ENCODE measurements around the gene VSIG10L2.

The VSIG10L2 gene

DNA sequence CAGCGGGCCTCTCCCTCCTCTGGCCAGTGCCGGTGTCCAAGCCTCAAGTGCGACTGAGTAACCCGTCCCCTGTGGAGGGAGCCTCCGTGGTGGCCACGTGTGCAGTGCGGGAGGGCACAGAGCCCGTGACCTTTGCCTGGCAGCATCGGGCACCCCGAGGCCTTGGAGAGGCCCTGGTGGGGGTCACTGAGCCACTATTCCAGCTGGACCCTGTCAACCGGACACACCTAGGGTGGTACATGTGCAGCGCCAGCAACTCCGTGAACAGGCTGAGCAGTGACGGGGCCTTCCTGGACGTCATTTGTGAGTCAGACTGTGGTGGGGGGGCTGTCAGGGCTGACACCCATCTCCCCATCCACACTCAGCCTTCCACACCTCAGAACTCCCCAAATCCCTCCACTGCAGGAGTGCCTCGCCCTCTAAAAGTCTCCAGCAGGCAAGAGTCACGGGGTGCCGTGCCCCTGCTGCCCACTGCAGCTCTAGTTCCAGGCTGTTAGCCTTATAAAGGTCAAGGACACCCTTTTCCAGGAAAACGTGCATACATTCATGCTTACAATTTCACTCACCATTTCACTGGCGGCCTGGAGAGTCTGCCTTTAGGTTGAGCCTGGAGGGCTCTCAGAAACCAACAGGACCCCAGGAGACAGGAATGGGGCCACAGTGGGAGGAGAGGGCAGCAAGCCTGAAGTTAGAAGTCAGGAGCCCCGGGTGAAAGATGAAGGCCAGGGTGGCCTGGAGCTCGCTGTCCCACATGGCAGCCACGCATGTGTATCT lies 2.6 kb downstream of the VSIG10L2 start:
- DNase-seq, result no peak

- DNase-seq, result no peak
Observed at GRCh38 chr11:125949271-125950177, 3.7 kb downstream of the VSIG10L2 start.

DNA sequence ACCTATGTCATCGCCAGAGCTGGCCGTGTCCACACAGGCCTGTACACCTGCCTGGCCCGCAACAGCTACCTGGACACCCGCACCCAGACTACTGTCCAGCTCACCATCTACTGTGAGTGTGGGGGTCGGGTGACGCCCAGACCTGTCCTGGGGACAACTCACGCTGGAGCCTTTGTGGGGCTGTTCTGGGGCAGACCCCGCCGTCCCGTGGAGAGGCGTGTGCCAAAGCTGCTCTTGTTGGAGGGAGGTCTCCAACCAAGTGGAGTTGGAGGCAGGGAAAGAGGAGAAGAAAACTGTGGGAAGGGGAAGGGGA lies 4.3 kb downstream of the VSIG10L2 start:
- DNase-seq, result no peak

DNA sequence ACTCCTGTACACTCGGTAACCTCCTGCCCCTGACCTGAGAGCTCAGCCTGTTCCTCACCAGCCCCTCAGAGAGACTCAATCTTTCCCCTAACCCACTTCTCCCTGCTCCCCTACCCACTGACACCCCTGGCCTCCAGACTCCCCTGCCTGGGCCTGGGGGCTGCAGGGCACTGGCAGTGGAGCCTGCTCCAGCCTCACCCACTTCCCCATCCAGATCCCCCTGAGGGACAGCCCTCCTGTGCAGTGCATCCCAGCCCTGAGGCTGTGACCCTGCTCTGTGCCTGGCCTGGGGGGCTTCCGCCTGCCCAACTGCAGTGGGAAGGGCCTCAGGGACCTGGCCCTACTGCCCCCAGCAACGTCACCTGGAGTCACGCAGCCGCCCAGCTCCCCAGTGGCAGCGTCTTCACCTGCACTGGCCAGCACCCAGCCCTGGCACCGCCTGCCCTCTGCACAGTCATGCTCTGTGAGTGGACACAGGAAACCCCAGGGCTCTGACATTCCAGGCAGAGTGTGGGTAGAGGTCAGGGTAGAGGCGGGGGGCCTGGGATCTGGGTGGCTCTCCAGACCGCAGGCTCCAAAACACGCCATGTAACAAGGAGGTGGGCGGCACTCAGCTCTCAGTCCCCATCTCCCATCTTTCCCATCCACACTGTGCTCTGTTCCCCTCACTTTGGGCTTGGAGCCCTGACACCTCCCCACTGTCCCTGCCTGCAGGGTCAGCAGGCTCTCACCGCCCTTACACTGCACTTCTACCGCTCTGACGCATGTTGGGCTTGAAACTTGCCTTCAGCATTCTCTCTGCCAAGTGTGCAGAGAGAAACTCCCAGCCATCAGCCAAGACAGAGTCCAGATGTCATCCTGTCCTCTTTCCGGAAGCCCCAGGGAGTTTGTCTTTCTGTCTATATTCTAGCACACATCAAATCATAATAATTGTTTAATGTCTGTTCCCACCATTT lies 5.1 kb downstream of the VSIG10L2 start:
- DNase-seq, result no peak

DNA sequence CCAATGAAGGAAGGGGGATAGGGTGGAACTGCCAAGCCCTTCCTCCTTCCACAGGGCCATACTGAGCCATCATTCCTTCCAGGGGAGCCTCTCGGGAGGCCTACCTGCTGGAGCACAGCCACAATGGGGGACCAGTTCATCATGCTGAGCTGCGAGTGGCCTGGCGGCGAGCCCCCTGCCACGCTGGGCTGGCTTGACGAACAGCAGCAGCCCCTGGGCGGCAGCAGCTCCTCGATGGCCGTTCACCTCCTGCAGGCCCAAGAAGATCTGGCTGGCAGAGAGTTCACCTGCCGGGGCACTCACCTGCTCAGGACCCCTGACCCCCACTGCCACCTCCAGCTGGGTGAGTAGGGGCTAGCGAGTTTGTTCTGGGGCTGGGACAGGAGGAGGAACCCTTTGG lies 5.9 kb downstream of the VSIG10L2 start:
- DNase-seq, result no peak

DNA sequence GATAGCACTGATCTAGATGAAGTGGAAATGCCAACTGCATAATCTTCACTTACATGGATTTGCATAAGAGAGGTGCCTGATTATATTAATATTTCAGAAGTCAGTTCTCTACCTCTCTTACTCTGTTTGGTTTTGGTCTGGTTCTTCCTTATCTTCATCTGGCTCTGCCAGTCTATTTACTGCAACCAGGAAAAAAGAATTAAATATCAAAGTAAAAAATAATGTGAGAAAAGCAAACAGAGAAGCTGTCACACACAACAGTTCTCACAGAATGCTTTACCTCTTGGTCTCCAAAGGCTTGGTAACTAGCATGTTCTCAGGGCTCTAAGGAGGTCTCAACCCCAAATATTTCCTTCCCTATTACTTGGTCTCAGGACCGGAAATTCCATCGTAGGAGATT lies 6.7 kb downstream of the VSIG10L2 start:
- DNase-seq, result no peak

- no peak for DNase-seq
Observed at GRCh38 chr11:125952973-125953372, 7.1 kb downstream of the VSIG10L2 start.

DNA sequence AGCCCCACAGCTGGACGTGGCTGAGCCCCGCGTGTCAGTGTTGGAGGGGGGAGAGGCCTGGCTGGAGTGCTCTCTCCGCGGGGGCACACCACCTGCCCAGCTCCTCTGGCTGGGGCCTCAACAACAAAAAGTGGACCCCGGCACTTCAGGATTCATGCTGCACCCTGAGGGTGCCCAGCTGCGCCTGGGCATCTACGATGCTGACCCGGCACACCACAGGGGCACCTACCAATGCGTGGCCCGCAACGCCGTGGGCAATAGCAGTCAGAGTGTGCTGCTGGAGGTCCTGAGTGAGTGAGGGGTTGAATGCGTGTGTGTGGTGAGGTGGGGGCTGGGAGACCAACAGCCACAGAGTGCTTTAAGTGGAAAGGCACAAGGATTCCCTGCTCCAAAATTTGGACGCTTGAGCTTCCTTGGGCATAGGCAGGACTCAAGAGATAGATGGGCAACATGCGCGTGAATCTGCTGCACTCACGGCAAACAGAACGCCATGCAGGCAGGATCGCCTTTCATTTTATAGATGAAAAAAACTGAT lies 7.6 kb downstream of the VSIG10L2 start:
- DNase-seq, result no peak

GRCh38 chr11:125954123-125954944 lies 8.5 kb downstream of the VSIG10L2 start:
- DNase-seq, result no peak

GRCh38 chr11:125954945-125955640 lies 9.2 kb downstream of the VSIG10L2 start:
- DNase-seq, result no peak

GRCh38 chr11:125955856-125956255 lies 10.0 kb downstream of the VSIG10L2 start:
- DNase-seq, result no peak

DNA sequence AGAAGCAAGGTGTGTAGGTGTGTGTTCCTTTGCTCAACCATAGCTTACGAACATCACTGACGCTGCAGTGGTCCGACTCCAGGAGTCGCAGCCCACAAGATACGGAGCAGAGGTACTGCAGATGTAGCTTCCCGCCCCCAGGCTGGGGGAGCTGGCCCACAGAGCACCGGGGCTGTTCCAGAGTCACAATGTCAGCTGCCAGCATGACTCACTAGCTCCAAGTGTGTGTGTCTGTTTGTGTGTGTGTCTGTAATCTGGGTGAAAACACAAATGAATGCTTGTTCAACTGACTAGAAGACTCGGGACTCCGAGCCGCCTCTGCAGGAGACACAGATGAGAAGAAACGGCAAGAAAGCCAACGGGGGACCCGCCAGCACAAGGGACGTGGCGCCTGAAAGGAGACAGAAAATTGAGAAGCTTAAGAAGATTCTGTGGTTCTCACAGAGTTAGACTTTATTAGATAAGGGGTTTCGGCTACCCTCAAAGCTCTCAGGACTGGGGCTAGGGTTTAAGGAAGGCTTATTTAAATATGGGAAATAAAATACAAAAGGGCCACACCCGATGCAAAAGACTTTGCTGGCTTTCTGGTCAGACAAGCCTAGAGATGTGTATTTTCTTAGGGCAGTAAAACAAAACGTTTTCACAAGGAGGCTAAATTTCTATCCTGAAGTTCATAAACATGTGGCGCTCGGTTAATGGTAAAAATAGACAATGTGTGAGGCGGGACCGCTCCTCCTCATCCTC lies 10.7 kb downstream of the VSIG10L2 start:
- DNase-seq, result no peak

- DNase-seq, result no peak
Observed at GRCh38 chr11:125957618-125958332, 11.9 kb downstream of the VSIG10L2 start.

DNA sequence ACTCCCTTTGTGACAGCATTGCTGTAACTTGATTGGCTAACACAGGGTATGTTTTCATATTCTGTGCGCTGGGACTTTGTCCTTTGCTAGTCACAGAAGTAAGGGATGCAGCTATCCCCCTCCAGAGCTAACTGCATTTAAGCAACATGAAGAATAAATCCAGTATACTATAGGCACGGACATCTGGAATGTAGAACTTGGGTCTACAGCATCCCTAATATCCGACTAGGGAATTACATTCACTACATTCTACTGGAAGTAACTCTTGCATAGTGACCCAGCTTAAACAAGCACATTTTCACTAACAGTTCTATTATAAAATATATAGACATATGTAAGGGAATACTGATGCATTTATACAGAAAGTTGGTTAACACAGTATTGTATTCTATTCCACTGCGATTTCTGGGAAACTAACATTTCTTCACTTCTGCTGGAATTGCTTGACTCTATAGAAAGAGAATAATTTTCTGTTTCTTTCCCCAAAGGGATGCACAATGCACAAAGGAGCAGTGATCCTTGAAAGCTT lies 13.1 kb downstream of the VSIG10L2 start:
- DNase-seq, result no peak

DNA sequence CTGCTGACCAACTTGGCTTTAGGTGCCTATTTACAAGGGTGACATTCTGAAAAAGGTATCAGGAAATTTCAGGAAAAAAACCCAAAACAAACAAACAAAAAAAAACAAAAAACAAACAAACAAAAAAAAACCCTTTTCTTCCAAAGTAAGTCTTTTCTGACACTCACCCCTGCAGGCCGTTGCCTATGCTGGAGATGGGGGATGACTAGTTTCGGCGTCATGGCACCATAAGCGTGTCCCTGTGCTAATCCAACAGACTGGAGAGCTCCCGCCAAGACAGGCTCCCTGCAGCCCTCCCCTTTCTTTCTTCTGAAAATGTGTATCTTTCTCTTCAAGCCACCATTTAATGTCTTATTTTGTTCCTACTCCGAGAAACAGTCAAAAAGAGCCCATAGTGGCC lies 13.7 kb downstream of the VSIG10L2 start:
- DNase-seq, result no peak

GRCh38 chr11:125959931-125960330 lies 14.1 kb downstream of the VSIG10L2 start:
- DNase-seq, result no peak

DNA sequence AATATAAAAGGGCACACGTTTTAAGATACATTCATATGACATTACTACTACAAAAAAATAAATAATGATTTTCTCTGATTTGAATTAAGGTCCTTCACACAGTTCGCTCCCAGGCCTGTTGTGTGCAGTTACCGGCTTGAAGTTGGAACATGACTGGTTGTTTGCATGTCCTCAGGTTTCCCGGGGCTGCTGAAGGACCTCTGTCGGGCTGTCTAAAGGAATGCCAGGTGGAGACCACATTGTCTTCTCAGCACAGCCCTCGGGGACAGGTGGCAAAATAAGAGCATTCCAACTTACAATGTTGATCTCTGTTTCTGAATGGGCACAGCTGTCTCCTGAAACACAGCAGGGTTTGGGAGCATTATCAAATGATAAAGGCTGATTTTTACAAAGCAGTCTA lies 14.9 kb downstream of the VSIG10L2 start:
- DNase-seq, result no peak

DNA sequence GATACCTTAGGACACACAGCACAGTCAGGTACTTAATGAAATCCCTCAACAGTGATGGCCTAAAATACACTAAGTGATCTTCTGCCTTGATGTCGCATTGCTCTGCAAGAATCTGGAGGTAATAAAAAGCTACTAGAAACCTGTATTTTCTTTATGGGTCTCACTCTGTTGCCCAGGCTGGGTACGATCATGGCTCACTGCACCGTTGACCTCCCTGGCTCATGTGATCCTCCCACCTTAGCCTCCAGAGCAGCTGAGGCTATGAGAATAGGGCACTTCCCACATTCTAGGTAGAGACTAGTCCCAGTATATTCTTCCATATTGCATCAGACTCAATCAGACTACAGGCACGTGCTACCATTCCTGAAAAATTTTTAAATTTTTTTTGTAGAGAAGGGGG lies 21.7 kb downstream of the VSIG10L2 start:
- DNase-seq, result no peak

DNA sequence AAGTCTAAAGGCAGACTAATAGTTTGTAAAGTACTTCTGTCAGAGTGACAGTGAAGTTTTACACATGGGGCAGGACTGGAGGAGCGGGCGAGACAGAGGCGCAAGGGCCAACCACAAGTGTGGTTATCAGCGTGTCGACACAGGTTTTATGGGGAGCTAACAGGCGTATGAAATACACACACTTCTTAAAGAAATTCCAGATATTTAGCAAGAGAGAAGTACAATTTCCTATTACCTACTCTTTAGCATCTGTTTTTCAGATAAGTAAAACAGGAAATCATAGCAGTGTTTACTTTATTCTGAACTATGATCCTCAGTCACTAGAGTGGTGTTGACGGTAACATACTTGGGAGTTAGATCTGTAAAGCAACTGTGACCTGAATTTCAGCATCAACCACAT lies 22.5 kb downstream of the VSIG10L2 start:
- DNase-seq, result no peak

GRCh38 chr11:125971618-125972017 lies 25.8 kb downstream of the VSIG10L2 start:
- no peak for DNase-seq

Data from stimulated activated CD4-positive, alpha-beta T cell treated with anti-CD3 and anti-CD28 coated beads, Interleukin-4, amount 100 ng/mL, for 24 hours (primary cell).